HG03378 (cell line): ENCODE measurements around the gene PTPN22.

Experiments used
- ATAC-seq: cut with Tn5 transposase; IDR thresholded peaks from one replicate; pipeline ENCODE4 v1.9.1; 2021; ENCODE audit warnings: mild to moderate bottlenecking, moderate library complexity; ENCODE audit not compliant: unreplicated experiment

Gene PTPN22

GRCh38 chr1:113804421-113805255 lies 66.9 kb downstream of the PTPN22 start:
- no peak for ATAC-seq

- ATAC-seq, result no peak
Observed at GRCh38 chr1:113802367-113803007, 69.0 kb downstream of the PTPN22 start.

DNA sequence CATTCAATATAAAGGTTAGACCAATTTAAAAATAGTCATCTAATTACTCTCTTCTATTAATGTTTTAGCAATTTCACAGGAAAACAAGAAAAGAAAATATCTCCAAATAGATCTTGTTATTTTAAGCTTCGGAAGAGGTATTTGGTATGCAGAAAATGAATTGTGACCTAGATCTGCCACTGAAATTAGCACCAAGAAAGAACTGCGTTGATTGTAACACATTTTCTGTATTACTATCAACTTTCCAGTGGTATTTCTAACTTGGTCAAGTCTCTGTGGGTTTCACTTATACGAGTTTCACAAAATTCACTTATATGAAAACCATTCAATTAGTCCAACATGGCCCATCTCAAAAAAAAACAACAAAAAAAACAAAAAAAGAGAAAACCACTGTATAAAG lies 71.0 kb downstream of the PTPN22 start:
- no peak for ATAC-seq

DNA sequence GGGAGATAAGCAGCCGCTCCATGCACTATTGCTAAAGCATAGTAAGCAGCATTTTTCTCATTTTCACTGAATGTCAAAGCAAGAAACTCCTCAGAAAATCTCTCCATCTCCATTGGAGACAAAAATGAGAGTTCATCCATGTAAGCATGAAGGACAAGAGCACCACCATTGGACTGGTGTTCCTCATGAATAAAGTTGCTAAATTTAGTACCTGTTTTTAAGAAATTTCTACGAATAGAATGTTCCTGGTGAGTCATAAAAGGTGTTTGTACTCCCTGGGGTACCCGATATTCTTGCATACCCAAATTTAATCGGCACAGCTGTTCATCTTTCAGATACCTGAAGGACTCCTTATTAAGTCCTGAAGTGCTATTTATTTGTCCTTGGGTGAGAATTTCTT lies 74.0 kb downstream of the PTPN22 start:
- no peak for ATAC-seq

DNA sequence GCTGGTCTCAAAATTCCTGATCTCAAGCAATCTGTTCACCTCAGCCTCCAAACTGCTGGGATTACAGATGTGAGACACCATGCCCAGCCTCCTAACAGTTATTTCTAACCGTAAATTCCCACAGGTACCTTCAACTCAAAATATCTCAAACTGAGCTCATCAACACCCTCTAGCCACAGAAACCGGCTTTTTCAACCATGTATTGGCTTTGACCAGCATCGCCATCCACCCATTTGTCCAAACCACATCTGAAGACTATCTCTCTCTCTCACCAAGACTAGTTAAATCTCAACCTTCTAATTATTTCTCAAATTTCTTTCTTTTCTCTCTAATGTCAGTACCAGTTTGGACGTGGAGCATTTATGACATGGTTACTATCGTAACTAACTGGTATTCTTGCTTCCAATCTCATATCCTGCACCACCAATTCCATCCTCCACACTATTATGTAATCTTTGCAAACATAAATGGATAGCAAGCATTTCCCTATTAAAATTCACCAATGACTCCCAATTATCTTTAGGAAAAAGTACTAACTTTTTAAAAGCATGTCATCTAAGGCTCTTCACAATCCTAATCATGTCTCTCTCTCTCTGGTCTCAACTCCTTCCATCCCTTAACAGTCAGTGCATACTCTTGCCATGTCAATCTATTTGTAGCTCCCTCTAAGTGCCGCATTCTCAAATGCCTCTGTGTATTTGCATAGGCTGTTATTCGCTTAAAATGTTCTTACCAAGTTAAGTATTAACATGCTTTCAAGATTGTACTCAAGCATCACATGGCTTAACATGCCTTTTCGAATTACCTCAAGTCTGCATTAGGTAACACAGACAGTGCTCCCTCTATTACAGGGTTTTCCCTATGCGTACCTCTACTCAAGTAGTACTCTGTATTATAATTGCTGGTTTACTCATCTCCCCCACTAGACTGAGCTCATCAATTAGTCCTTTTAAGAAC lies 77.4 kb downstream of the PTPN22 start:
- ATAC-seq, result no peak

DNA sequence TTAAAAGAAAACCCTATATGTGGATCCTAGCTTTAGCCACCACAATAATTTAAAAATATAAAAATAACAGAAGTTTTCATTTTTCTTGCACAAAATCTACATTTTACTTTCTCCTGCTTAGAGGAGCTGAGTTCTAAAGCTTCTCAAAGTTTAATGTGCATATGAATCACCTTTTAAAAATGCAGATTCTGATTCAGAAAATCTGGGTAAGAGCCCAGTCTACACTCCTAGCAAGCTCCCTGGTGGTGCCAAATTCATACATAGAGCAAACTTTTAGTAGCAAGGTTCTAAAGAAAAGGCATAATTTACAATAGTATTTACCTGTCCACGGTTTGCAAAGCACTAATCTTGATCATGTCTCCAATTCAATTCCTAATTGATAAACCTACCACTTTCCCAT lies 78.5 kb downstream of the PTPN22 start:
- ATAC-seq, result no peak

GRCh38 chr1:113792471-113792870 lies 79.0 kb downstream of the PTPN22 start:
- no peak for ATAC-seq

- ATAC-seq, result no peak
Observed at GRCh38 chr1:113788802-113789201, 82.7 kb downstream of the PTPN22 start.

- no peak for ATAC-seq
Observed at GRCh38 chr1:113787663-113788062, 83.8 kb downstream of the PTPN22 start.

DNA sequence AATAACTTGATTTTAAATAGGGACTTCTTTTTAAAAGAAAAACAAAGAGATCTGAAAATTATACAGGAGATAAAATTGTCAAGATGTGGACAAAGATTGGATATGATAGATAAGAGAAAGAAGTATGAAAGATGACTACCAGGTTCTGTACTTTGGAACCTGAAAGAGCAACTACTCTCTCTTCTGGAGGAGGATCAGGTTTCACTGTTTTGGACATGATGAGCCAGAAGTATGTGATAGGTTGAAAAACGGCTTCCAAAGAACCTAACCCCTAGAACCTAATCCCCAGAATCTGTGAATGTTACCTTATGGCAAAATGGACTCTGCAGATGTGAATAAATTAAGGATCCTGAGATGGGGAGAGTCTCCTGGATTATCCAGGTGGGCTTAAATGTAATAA lies 85.4 kb downstream of the PTPN22 start:
- no peak for ATAC-seq

DNA sequence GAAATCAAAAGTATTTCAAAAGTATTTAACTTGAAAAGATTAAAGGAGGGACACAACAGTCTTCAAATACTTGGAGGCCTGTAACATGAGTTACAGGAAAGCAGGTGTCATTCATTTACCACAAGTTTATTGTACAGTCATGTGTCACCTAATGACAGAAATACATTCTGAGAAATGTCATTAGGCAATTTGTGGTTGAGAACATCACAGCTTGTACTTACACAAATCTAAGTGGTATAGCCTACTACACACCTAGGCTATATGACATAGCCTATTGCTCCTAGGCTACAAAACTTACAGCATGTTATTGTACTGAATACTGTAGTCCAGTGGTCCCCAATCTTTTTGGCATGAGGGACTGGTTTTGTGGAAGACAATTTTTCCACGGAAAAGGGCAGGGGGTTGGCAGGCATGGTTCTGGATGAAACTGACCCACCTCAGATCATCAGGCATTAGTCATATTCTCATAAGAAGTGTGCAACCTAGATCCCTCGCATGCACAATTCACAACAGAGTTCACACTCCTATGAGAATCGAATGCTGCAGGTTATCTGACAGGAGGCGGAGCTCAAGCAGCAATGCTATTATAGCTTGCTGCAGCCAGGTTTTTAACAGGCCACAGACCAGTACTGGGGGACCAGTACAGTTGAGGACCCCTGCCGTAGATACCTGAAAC lies 87.3 kb downstream of the PTPN22 start:
- peak; percentile 79 for ATAC-seq

DNA sequence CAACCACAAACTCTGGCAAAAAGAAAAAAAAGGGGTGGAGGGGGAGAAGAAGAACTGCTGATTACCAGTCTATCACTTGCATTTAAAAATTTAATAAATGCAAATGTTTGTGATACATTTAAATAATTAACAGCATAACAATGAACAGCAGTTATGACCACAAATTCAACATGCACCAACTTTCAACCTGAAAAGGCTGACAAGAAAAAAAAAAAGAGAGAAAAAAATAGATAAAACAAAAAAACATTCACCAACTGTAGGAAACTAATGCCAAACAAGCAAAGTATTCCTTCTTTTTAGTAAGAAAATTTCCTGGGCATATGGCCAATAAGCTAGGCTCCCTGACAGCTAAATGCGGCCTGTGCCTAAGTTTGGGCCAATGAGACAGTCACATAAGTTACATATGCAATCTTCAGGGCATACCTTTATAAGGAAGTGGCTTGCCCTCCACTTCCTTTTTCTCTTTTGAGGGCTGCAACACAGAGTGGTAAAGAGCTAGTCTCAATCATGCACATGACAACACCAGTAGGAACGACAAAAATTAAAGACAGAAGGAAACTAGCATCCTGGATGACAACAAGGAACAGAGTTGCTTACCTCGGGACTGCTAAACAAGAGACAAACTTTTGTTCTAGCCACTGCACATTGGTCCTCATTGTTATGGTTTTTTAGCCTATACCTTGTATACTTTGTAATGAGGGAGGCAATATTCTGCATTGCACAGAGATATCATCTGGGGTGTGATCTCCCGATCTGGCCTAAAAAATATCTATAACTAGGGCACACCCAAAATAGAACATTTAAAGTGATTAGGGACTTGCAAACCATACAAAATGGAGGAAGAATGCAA lies 88.0 kb downstream of the PTPN22 start:
- ATAC-seq, result peak; percentile 70

DNA sequence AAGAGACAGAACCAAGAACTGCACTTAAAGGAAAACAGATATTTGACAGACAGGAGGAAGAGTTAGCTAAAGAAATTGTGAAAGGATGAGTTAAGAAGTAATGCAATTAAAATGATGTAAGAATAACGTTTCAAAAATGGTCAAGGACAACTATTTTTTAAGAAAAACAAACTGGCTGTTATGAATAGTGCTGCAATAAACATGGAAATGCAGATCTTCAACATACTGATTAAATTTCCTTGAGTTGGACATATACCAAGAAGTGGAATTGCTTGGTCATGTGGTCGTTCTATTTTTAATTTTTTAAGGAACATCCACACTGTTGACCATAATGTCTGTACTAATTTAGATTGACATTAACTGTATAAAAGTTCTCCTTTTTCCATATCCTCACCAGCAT lies 89.1 kb downstream of the PTPN22 start:
- no peak for ATAC-seq

DNA sequence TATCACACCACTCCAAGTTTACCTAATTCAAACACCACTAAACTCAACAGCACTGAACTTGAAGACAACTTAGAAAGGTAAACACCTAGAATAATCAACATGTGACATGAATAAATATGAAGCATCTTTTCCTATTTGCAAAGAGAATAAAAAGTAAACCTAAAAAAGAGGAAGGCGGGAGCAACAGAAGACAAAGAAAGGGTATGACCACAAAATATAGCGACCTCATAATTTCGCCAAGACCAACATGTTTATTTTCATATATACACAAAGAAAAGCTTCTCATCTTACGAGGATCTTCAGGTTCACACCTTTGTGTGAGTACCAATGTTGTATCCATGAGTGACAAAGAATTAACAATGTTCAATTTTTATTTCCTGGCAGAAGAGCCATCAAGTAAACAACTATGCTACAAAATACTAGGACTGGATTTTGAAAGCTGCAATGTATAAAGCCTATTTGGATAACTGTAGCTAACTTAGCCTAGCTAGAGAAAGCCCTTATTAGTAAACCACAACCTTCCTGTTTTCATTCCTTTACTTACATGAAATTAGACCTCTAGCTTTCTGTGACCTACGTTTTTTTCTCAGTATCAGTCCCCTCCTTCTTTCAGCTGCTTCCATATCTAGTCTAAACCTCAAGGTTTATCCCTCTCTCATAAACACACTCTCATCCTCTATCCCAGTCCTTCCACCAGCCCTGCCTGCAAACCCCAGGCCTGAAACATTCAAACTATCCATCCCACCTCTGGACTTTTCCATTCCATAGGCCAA lies 91.0 kb downstream of the PTPN22 start:
- no peak for ATAC-seq

DNA sequence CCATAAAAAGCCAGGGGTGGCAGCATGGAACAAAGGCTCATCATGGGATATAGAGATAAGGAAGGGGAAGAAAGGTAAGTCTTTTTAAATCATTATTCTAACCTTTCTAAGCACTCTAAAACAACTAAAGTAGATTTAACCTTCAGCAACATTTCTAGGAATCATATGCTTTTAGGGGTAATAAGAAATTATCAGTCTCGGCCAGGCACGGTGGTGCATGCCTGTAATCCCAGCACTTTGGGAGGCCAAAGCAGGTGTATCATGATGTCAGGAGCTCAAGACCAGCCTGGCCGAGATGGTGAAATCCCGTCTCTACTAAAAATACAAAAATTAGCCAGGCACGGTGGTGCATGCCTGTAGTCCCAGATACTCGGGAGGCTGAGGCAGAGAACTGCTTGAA lies 92.0 kb downstream of the PTPN22 start:
- ATAC-seq, result no peak

DNA sequence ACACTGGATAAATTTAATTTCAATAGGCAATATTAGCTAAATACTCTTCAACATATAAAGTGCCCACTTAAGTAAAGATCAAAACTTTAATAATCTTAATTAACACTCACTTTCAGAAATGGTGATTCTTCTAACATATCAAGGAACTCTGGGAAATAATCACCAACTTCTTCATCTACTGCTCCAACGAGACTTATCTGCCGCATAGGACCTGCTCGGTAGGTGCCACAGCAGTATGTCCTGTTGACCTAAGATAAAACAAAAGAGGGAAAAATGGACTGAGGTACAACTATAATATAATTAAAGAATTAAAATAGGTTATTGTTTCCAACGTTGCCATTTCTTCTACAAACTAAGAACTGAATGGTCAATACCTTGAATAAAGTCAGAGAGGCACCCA lies 94.0 kb downstream of the PTPN22 start:
- no peak for ATAC-seq

- no peak for ATAC-seq
Observed at GRCh38 chr1:113770031-113770430, 101.5 kb downstream of the PTPN22 start.

GRCh38 chr1:113769601-113769970 lies 101.9 kb downstream of the PTPN22 start:
- ATAC-seq, result no peak

DNA sequence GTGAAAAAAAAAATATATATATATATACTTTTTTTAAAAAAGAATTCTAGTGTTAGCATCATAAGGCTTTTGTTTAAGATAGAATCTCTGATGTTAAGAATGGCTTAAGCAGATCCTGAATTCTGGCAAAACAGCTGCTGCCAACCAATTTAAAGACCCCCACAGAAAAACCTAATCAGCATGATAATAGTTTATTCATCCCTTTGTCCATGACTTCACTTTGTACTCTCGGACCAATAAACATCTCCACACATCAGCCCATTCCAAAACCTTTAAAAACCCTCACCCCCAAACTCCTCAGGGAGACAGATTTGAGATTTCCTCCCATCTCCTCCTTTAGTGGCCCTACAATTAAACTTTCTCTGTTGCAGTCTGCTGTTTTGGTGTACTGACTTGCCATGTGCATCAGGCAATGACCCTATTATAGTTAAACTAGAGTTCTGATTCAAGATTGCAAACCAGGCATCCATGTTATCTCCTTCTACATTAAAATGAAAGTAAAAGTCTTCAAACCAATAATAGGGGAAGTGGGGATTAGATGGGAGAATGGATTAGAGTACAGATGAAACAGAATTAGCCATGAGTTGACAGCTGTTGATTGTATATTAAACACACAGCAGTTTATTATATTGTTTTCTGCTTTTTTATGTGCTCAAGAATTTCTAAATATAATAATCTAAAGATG lies 102.5 kb downstream of the PTPN22 start:
- ATAC-seq, result no peak
